ENCODE data around the gene ELMO1. TPM values are rescaled to one million over a fixed set of nuclear protein-coding genes. Genes with fewer than 3 reads are reported as not detected.

The ELMO1 gene
- total and polyA plus RNA-seq, 4 donors = 6.7 to 51.5 (median 14.8) TPM

- no peak for DNase-seq (ENCODE audit: low spot score)
- H3K27me3 ChIP-seq (ENCODE audit: control insufficient read depth in 4 of 4, insufficient read depth in 4 of 4, low read length in 3 of 4) = no peaks in the 10 kb centered on the region
- H3K9ac ChIP-seq (ENCODE audit: low read depth in 1 of 2, low read length in 2 of 2) = no peak overlapping the region
- H3K36me3 ChIP-seq (ENCODE audit: control insufficient read depth in 4 of 4, insufficient read depth in 3 of 4, low read depth in 1 of 4, low read length in 3 of 4) = peaks cover 1 to 14% (median 11%) of the 10 kb centered on the region in 4 donors
- H3K27ac ChIP-seq (ENCODE audit: low read depth in 1 of 2, low read length in 2 of 2) = no peak overlapping the region
- H3K9me3 ChIP-seq (ENCODE audit: control insufficient read depth in 4 of 4, low read length in 3 of 4) = no peaks in the 10 kb centered on the region
- H3K4me3 ChIP-seq (ENCODE audit: low read depth in 1 of 3, low read length in 3 of 3) = no peak overlapping the region
- 97% methylated on average over 2 of the region's 2 CpGs for WGBS
- TF ChIP-seq YY1 (IDR thresholded peaks at IDR 0.05) = no peak
- no peak for TF ChIP-seq REST (IDR thresholded peaks at IDR 0.05)
- TF ChIP-seq FOXA2 (IDR thresholded peaks at IDR 0.05) = no peak
- H3K4me1 ChIP-seq (ENCODE audit: control insufficient read depth in 4 of 4, insufficient read depth in 4 of 4, low read length in 3 of 4) = peaks cover 0 to 12% (median 0%) of the 10 kb centered on the region in 4 donors
Observed at GRCh38 chr7:36878288-36878687, 570.4 kb downstream of the ELMO1 start.

GRCh38 chr7:36875794-36876193, 572.9 kb downstream of the ELMO1 start:
- 89% methylated on average over 2 of the region's 2 CpGs for WGBS

More at GRCh38 chr7:36875794-36876193, 572.9 kb downstream of the ELMO1 start:
- no peak for DNase-seq (ENCODE audit: low spot score)
- Histone ChIP-seq H3K36me3 (ENCODE audit: control insufficient read depth in 4 of 4, insufficient read depth in 3 of 4, low read depth in 1 of 4, low read length in 3 of 4) (peaks cover 1 to 22% (median 15%) of the 10 kb centered on the region in 4 donors), H3K9ac (ENCODE audit: low read depth in 1 of 2, low read length in 2 of 2) (no peak overlapping the region), H3K27me3 (ENCODE audit: control insufficient read depth in 4 of 4, insufficient read depth in 4 of 4, low read length in 3 of 4) (no peaks in the 10 kb centered on the region), H3K27ac (ENCODE audit: low read depth in 1 of 2, low read length in 2 of 2) (no peak overlapping the region), H3K9me3 (ENCODE audit: control insufficient read depth in 4 of 4, low read length in 3 of 4) (no peaks in the 10 kb centered on the region), H3K4me1 (ENCODE audit: control insufficient read depth in 4 of 4, insufficient read depth in 4 of 4, low read length in 3 of 4) (peaks cover 0 to 9% (median 0%) of the 10 kb centered on the region in 4 donors), H3K4me3 (ENCODE audit: low read depth in 1 of 3, low read length in 3 of 3) (no peak overlapping the region)
- no peak for TF ChIP-seq EGR1 (IDR thresholded peaks at IDR 0.05; ENCODE audit: low read depth in 2 of 2)
- no peak for TF ChIP-seq YY1 (IDR thresholded peaks at IDR 0.05)
- no peak for TF ChIP-seq ATF3 (IDR thresholded peaks at IDR 0.05)
- no peak for TF ChIP-seq TAF1 (conservative IDR thresholded peaks at IDR 0.05)
- no peak for TF ChIP-seq MAX (IDR thresholded peaks at IDR 0.05)
- TF ChIP-seq FOXA2 (IDR thresholded peaks at IDR 0.05) = no peak
- no peak for TF ChIP-seq SP1 (IDR thresholded peaks at IDR 0.05)
- TF ChIP-seq CTCF (IDR thresholded peaks at IDR 0.05; ENCODE audit: low read depth, low read length, missing input control) = no peak
- TF ChIP-seq RAD21 (IDR thresholded peaks at IDR 0.05) = no peak
- TF ChIP-seq ZBTB33 (IDR thresholded peaks at IDR 0.05) = no peak
- no peak for TF ChIP-seq HNF4G (IDR thresholded peaks at IDR 0.05)
- TF ChIP-seq FOXA1 (IDR thresholded peaks at IDR 0.05) = no peak
- no peak for TF ChIP-seq GABPA (IDR thresholded peaks at IDR 0.05 in 1 of 2, conservative IDR thresholded peaks at IDR 0.05 in 1 of 2)
- TF ChIP-seq NR2F2 (IDR thresholded peaks at IDR 0.05) = no peak
- TF ChIP-seq JUND (IDR thresholded peaks at IDR 0.05) = no peak
- TF ChIP-seq REST (IDR thresholded peaks at IDR 0.05) = no peak
- TF ChIP-seq RXRA (IDR thresholded peaks at IDR 0.05) = no peak
- TF ChIP-seq HNF4A (conservative IDR thresholded peaks at IDR 0.05) = no peak

Measured in liver (tissue), 9 donors.